ENCODE measurements around the gene DHX32.

The DHX32 gene

DNA sequence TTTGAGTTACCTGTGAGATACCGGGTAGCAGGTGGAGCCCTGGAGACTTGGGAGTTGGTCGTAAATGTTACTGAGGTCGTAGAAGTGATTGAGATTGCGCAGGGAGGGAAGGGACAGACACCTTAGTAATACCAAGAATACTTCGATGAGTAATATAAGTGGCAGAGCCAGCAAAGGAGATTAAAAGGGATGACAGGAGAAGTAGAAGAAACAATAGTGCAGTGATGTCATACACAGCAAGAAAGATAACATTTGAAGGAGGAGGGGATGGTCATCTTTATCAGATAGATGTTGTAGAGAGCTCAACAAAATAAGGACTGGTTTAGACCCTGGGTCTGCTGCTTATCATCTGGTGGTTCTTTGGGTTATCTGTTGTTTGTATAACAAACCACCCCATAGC, 52.8 kb downstream of the DHX32 start:
- no peak for DNase-seq
- H4K8ac ChIP-seq (ENCODE audit: low read depth, low read length): no peak overlapping the region
- no peak overlapping the region for H3K4me3 ChIP-seq (ENCODE audit: low read depth, low read length)
- no peak overlapping the region for H2BK5ac ChIP-seq (ENCODE audit: low read depth, low read length, poor library complexity)
- H3K4me2 ChIP-seq (ENCODE audit: low read length): no peak overlapping the region
- H4K12ac ChIP-seq (ENCODE audit: low read depth, low read length): no peak overlapping the region
- H3K14ac ChIP-seq (ENCODE audit: low read length): no peak overlapping the region
- no peak overlapping the region for H2AFZ ChIP-seq (ENCODE audit: insufficient read depth, low read length, poor library complexity)
- H3K79me1 ChIP-seq (ENCODE audit: low read length): peaks cover 5% of the 10 kb centered on the region
- H3K9me3 ChIP-seq (ENCODE audit: insufficient read depth, low read depth, low read length): no peaks in the 10 kb centered on the region
- no peak overlapping the region for H2AK5ac ChIP-seq (ENCODE audit: low read length)
- no peak overlapping the region for H2BK12ac ChIP-seq (ENCODE audit: low read length)
- no peak overlapping the region for H2BK120ac ChIP-seq (ENCODE audit: insufficient read depth, low read length, poor library complexity)
- H3K27ac ChIP-seq (ENCODE audit: low read depth, low read length): no peak overlapping the region
- peaks cover 10 to 35% of the 10 kb centered on the region in 2 experiments for H3K36me3 ChIP-seq (ENCODE audit: control insufficient read depth in 1 of 2, insufficient read depth in 2 of 2, low read length in 2 of 2)
- no CpG with 5 or more reads among the region's 5 CpGs for WGBS (ENCODE audit: extremely low coverage, insufficient coverage, insufficient read length)
- no peak overlapping the region for H3K23ac ChIP-seq (ENCODE audit: low read length)
- H3K4ac ChIP-seq (ENCODE audit: low read depth, low read length): no peak overlapping the region
- H3K27me3 ChIP-seq (ENCODE audit: insufficient read depth, low read length): no peaks in the 10 kb centered on the region
- no peak overlapping the region for H3K9ac ChIP-seq (ENCODE audit: low read length)
- H3K79me2 ChIP-seq (ENCODE audit: control insufficient read depth, insufficient read depth, low read length, poor library complexity): peaks cover 6% of the 10 kb centered on the region
- H4K91ac ChIP-seq (ENCODE audit: low read depth, low read length): no peak overlapping the region
- H3K4me1 ChIP-seq (ENCODE audit: control insufficient read depth in 1 of 2, insufficient read depth in 2 of 2, low read length in 2 of 2): peaks cover 0 to 4% of the 10 kb centered on the region in 2 experiments
- no peak overlapping the region for H3K18ac ChIP-seq (ENCODE audit: low read length)

DNA sequence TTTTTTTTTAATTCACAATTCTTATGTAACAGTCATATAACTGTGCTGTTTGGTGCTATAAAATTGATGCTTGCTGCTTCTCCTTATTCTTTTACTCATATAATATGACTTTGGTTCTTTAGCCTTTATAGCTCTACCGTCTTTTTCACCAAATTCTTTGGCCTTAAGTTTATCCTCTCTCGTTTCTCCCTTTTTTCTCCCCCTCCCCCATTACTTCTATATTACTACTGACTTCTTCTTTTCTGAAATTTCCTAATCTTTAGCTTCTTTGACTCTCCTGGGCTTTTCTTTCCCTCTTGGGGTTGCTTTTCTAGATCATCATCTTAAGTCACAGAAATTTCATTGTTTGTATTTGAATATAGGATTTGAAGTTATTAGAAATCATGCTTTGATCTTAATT, 54.0 kb downstream of the DHX32 start:
- Histone ChIP-seq H2AK5ac (ENCODE audit: low read length) (no peak overlapping the region), H3K27ac (ENCODE audit: low read depth, low read length) (no peak overlapping the region), H3K14ac (ENCODE audit: low read length) (no peak overlapping the region), H3K4me3 (ENCODE audit: low read depth, low read length) (no peak overlapping the region), H2BK5ac (ENCODE audit: low read depth, low read length, poor library complexity) (no peak overlapping the region), H4K8ac (ENCODE audit: low read depth, low read length) (no peak overlapping the region), H2BK12ac (ENCODE audit: low read length) (no peak overlapping the region), H3K9ac (ENCODE audit: low read length) (no peak overlapping the region), H4K12ac (ENCODE audit: low read depth, low read length) (no peak overlapping the region), H3K23ac (ENCODE audit: low read length) (no peak overlapping the region), H3K4ac (ENCODE audit: low read depth, low read length) (no peak overlapping the region), H3K36me3 (ENCODE audit: control insufficient read depth in 1 of 2, insufficient read depth in 2 of 2, low read length in 2 of 2) (peaks cover 7 to 28% of the 10 kb centered on the region in 2 experiments), H3K4me1 (ENCODE audit: control insufficient read depth in 1 of 2, insufficient read depth in 2 of 2, low read length in 2 of 2) (peaks cover 0 to 4% of the 10 kb centered on the region in 2 experiments), H3K9me3 (ENCODE audit: insufficient read depth, low read depth, low read length) (no peaks in the 10 kb centered on the region), H3K27me3 (ENCODE audit: insufficient read depth, low read length) (no peaks in the 10 kb centered on the region), H3K4me2 (ENCODE audit: low read length) (no peak overlapping the region), H4K91ac (ENCODE audit: low read depth, low read length) (no peak overlapping the region), H2AFZ (ENCODE audit: insufficient read depth, low read length, poor library complexity) (no peak overlapping the region), H3K79me2 (ENCODE audit: control insufficient read depth, insufficient read depth, low read length, poor library complexity) (peaks cover 12% of the 10 kb centered on the region), H3K18ac (ENCODE audit: low read length) (no peak overlapping the region), H2BK120ac (ENCODE audit: insufficient read depth, low read length, poor library complexity) (no peak overlapping the region), H3K79me1 (ENCODE audit: low read length) (peaks cover 11% of the 10 kb centered on the region)
- WGBS (ENCODE audit: extremely low coverage, insufficient coverage, insufficient read length): 100% methylated on average over 1 of the region's 2 CpGs
- DNase-seq: no peak

DNA sequence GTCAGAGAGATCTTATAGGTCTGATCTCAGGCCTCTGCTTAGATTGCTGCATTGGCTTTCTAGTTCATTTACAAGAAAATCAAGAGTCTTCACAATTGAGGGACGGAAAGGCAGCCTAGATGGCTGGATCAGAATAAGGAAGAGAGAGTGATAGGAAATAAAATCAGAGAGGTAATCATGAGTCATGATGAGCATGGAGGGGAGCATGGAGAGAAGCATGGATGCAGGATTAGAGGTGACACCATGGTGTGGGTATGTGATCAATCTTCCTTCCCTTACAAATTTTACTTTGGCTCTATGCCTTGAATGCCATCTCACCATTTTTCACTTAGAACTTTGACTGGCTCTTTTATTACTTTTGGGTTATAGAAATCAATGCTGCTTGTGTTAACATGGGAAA, 56.4 kb downstream of the DHX32 start:
- H4K8ac ChIP-seq (ENCODE audit: low read depth, low read length): no peak overlapping the region
- H3K79me2 ChIP-seq (ENCODE audit: control insufficient read depth, insufficient read depth, low read length, poor library complexity): peaks cover 12% of the 10 kb centered on the region
- no peaks in the 10 kb centered on the region for H3K27me3 ChIP-seq (ENCODE audit: insufficient read depth, low read length)
- no peak overlapping the region for H3K23ac ChIP-seq (ENCODE audit: low read length)
- H2BK120ac ChIP-seq (ENCODE audit: insufficient read depth, low read length, poor library complexity): no peak overlapping the region
- DNase-seq: no peak
- H3K4me3 ChIP-seq (ENCODE audit: low read depth, low read length): no peak overlapping the region
- H3K18ac ChIP-seq (ENCODE audit: low read length): no peak overlapping the region
- no peak overlapping the region for H2AFZ ChIP-seq (ENCODE audit: insufficient read depth, low read length, poor library complexity)
- peak overlapping the region; percentile 77 for H3K4ac ChIP-seq (ENCODE audit: low read depth, low read length)
- H3K4me2 ChIP-seq (ENCODE audit: low read length): peak overlapping the region; percentile 92
- WGBS (ENCODE audit: extremely low coverage, insufficient coverage, insufficient read length): no CpG with 5 or more reads among the region's 1 CpG
- H3K79me1 ChIP-seq (ENCODE audit: low read length): peaks cover 11% of the 10 kb centered on the region
- H2BK5ac ChIP-seq (ENCODE audit: low read depth, low read length, poor library complexity): no peak overlapping the region
- no peak overlapping the region for H3K27ac ChIP-seq (ENCODE audit: low read depth, low read length)
- H3K36me3 ChIP-seq (ENCODE audit: control insufficient read depth in 1 of 2, insufficient read depth in 2 of 2, low read length in 2 of 2): peaks cover 7 to 18% of the 10 kb centered on the region in 2 experiments
- no peak overlapping the region for H4K12ac ChIP-seq (ENCODE audit: low read depth, low read length)
- no peak overlapping the region for H2BK12ac ChIP-seq (ENCODE audit: low read length)
- H2AK5ac ChIP-seq (ENCODE audit: low read length): no peak overlapping the region
- no peak overlapping the region for H4K91ac ChIP-seq (ENCODE audit: low read depth, low read length)
- H3K9me3 ChIP-seq (ENCODE audit: insufficient read depth, low read depth, low read length): no peaks in the 10 kb centered on the region
- H3K4me1 ChIP-seq (ENCODE audit: control insufficient read depth in 1 of 2, insufficient read depth in 2 of 2, low read length in 2 of 2): peaks cover 0 to 4% of the 10 kb centered on the region in 2 experiments
- H3K14ac ChIP-seq (ENCODE audit: low read length): no peak overlapping the region
- H3K9ac ChIP-seq (ENCODE audit: low read length): no peak overlapping the region

DNA sequence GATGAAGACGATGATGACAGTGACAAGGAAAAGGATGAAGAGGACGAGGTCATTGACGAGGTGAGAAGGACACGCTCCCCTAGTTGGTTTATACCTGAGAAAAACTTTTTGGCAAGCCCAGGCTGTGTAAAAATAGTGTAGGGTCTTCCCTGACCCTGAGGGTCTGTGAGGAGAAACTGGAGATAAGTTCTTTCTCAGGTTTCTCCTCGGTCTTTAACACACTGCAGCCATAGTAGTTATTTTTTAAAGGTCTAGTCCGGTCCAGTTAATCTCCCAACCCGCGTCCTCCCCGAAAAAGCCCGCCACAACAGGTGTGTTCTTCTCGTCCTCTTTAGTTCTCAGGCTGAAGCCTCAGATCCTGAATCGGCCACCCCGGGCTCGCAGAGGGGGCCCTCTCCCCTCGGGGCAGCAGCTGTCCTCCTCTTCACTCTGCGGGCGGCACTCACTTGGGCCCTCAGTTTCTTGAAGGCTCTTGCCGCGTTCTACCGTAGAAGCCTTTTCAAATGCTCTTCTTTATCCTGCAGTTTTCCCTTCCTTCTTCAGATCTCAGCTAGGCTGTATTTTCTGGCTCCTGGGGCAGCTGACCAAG, 57.3 kb downstream of the DHX32 start:
- Histone ChIP-seq H3K4me2 (ENCODE audit: low read length) (peak overlapping the region; percentile 92), H2AFZ (ENCODE audit: insufficient read depth, low read length, poor library complexity) (peak overlapping the region; percentile 64), H3K14ac (ENCODE audit: low read length) (peak overlapping the region; percentile 89), H2BK12ac (ENCODE audit: low read length) (no peak overlapping the region), H3K23ac (ENCODE audit: low read length) (no peak overlapping the region), H3K9me3 (ENCODE audit: insufficient read depth, low read depth, low read length) (no peaks in the 10 kb centered on the region), H3K4me3 (ENCODE audit: low read depth, low read length) (peak overlapping the region; percentile 96), H3K4me1 (ENCODE audit: control insufficient read depth in 1 of 2, insufficient read depth in 2 of 2, low read length in 2 of 2) (peaks cover 0 to 4% of the 10 kb centered on the region in 2 experiments), H3K36me3 (ENCODE audit: control insufficient read depth in 1 of 2, insufficient read depth in 2 of 2, low read length in 2 of 2) (peaks cover 6 to 13% of the 10 kb centered on the region in 2 experiments), H3K27me3 (ENCODE audit: insufficient read depth, low read length) (no peaks in the 10 kb centered on the region), H4K91ac (ENCODE audit: low read depth, low read length) (peak overlapping the region; percentile 95), H3K4ac (ENCODE audit: low read depth, low read length) (peak overlapping the region; percentile 99), H3K79me2 (ENCODE audit: control insufficient read depth, insufficient read depth, low read length, poor library complexity) (peaks cover 12% of the 10 kb centered on the region), H4K12ac (ENCODE audit: low read depth, low read length) (peak overlapping the region; percentile 82), H3K79me1 (ENCODE audit: low read length) (peaks cover 11% of the 10 kb centered on the region), H2BK5ac (ENCODE audit: low read depth, low read length, poor library complexity) (peak overlapping the region; percentile 25), H2BK120ac (ENCODE audit: insufficient read depth, low read length, poor library complexity) (peak overlapping the region; percentile 97), H4K8ac (ENCODE audit: low read depth, low read length) (peak overlapping the region; percentile 80), H3K9ac (ENCODE audit: low read length) (peak overlapping the region; percentile 97), H3K27ac (ENCODE audit: low read depth, low read length) (no peak overlapping the region), H3K18ac (ENCODE audit: low read length) (peak overlapping the region; percentile 75), H2AK5ac (ENCODE audit: low read length) (peak overlapping the region; percentile 59)
- peak in 1 of 2 donors; percentile 17 for DNase-seq
- WGBS (ENCODE audit: extremely low coverage, insufficient coverage, insufficient read length): no CpG with 5 or more reads among the region's 20 CpGs
